GM18873 (cell line): ENCODE measurements around the gene KRTAP5-6.

Source experiments
- ATAC-seq: cut with Tn5 transposase; IDR thresholded peaks from one replicate; pipeline ENCODE4 v1.9.1; 2021; ENCODE audit warnings: mild to moderate bottlenecking, moderate library complexity, moderate number of reproducible peaks; ENCODE audit not compliant: unreplicated experiment, low FRiP score

KRTAP5-6 gene

DNA sequence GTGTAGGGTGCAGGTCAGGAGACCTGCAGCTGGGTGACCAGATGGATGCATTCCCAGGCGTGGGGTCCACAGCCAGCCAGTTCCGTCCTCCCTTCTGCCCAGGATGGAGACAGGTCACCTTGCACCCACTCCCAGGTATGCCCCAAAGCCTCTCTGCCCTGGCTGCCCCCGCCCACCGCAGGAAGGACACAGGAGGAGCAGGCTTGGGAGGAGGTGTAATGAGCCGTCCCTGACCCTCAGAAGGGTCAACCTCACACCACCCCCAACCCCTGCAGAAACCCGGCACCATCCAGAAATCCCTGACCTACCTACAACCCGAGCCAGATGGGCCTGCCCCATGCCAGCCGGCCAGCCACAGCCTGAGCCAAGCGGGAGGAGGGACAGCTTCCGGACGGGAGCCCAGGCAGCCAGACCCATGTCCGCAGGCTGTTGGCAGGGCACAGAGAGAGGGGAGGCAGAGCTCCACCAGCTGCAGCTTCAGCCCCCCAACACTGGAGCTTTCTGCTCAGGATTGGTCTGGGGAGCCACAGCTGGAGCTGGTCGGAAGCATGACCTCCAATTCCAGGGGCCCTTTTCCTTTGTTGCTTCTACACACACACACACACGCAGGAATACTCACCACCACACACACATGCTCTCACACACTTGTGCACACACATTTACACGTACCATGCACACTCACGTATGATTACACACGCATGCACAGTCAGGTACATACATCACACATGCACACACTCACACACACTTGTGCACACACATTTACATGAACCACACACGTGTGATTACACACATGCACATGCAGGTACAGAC is 48.1 kb downstream of the KRTAP5-6 start:
- ATAC-seq, result no peak

DNA sequence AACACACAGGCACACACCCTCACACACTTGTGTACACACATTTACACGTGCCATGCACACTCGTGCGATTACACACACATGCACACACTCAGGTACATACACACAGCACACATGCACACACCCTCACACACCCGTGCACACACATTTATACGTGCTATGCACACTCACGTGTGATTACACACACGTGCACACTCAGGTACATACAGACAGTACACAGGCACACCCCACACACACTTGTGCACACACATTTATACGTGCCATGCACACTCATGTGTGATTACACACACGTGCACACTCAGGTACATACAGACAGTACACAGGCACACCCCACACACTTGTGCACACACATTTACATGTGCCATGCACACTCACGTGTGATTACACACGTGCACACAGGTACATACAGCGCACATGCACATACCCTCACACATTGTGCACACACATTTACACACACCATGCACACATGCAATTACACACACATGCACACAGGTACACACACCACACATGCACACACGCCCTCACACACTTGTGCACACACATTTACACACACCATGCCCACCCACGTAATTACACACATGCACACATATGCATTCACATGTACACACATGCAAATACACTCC is 48.8 kb downstream of the KRTAP5-6 start:
- no peak for ATAC-seq

DNA sequence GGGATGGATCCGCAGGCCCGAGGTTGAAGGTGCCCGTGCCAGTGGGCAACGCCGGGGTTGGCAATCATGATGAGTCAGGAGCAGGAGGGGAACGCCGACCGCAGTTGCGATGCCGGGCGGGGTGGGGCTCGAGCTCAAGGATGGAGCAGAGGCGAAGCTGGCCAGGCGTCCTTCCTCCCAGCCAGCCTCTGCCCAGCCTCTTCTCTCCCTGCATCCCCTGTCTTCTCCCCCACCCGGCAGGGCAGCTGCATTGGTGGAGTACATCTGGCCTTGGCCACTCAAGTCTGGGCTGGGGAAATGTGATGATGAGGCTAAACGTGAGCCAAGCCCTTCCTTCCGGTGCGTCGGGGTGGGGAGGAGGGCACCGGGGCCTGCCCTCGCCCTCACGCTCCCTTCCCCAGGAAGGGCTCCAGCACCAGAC is 49.5 kb downstream of the KRTAP5-6 start:
- no peak for ATAC-seq

DNA sequence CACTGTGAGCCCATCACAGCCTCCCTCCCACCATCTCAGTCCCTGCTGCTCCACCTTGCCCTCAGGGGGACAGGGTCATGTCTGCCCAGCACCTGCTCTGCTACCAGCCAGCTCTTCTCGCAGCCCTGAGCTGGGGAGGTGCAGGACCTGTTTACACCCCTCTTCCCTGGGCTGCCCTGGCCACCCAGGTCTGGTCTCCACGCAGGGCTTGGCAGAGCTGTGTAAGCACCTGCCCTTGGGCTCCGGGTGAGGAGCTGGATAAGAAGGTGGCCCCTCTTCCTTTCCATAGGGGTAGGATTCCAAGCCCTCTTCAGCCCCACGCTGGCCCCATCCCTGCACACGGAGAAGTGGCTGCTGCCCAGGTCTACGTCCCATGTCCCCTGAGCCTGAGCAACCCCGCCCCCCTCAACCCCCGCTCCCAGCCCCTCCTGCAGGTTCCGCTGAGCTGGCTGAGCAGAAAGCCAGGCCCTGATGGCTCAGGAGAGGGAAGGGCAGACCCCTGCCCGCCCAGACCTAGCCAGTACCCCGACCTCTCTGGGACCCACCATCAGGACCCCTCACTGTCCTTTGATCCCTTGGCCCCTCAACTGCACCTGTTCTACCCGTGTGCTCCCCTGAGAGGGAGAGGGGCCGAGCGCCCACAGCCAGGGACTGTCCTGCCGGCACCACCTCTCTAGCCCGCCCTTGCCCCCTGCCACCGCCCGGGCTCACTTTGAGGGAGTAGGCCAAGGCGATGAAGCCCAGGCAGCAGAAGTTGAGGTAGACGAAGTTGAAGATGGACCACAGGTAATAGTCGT is 50.2 kb downstream of the KRTAP5-6 start:
- ATAC-seq, result no peak
